Stimulated activated CD8-positive, alpha-beta memory T cell treated with anti-CD3 and anti-CD28 coated beads, Interleukin-7, amount 100 ng/mL, for 24 hours (primary cell): ENCODE measurements around the gene USP14.
"Not testable (repeated sequence)": the region's sequence is repeated elsewhere in the genome, so short reads cannot be mapped to it uniquely, and the experiment has no call there.

Experiments used
- DNase-seq: peaks from one replicate; pipeline ENCODE4 v3.0.0-alpha.2; 2020; ENCODE audit warnings: low read depth

The USP14 gene

DNA sequence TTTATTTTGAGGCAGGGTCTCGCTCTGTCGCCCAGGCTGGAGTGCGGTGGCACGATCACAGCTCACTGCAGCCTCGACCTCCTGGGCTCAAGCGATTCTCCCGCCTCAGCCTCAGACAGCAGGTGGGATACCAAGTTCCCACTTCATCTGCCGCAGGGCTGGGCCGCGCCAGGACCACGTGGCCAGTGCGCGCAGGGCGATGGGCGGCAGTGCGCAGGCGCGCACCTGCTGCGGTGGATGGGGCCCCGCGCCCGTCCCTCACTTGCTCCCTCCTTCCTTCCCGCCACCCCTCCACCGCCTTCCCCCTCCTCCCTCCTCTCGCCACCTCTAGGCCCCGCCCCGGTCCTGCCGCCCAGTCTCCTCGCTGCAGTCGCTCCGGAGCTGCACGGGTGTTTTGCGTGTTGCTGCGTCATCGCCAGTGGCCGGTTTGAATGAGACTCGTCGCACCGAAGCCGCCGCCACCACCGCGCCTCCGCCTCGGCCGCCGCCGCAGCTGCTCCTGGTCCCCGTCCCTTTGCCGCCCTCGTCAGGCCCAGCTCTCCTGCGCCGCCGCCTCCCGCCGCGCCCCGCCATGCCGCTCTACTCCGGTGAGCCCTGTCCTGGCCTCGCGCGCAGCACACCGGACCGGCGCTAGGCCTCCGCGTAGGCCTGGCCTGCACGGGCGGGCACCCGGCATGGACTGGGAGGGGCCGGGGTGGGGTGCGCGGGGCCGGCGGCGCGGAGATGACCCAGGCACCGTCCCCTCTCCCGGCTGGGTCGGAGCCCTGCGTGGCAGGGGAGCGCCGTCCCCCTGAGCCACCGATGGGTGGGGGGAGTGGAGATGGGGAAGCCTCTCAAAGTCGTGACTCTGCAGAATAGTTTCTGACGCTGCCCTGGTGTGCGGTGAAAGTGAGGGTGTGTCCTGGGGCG, at the start of gene USP14:
Gene USP14, plus strand, starts transcription at position 430 of the 909 bp plus-strand sequence. Its CDS starts 142 bp downstream, at position 572.
- DNase-seq: peak; percentile 95

DNA sequence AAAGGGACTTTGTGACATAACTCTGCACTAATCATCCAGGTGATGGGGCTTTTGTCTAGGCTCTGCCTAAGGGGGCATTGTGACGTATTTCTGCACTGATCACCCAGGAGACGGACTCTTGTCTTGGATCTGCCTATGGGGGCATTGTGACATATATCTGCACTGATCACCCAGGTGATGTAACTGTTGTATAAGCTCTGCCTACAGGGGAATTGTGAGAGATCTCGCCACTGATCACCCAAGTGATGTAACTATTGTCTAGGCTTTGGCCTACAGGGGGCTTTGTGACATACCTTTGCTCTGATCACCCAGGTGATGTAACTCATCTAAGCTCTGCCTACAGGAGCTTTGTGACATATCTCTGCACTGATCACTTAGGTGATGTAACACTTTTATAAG, 49.7 kb upstream of the USP14 start:
- DNase-seq: not testable (repeated sequence)

DNA sequence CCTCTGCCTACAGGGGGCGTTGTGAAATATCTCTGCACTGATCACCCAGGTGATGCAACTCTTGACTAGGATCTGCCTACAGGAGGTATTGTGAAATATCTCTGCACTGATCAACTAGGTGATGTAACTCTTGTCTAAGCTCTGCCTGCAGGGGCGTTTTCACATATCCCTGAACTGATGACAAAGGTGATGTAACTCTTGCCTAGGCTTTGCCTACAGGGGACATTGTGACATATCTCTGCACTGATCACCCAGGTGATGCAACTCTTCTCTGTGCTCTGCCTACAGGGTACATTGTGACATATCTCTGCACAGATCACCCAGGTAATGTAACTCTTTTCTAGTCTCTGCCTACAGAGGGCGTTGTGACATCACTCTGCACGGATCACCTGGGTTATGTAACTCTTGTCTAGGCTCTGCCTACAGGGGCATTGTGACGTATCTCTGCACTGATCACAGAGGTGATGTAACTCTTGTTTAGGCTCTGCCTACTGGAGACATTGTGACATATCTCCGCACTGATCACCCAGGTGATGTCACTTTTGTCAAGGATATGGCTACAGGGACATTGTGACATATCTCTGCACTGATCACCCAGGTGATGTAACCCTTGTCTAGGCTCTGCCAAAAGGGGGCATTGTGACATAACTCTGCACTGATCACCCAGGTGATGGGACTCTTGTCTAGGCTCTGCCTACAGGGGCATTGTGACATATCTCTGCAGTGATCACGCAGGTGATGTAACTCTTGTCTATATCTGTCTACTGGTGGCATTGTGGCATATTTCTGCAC, 49.0 kb upstream of the USP14 start:
- not testable (repeated sequence) for DNase-seq

DNA sequence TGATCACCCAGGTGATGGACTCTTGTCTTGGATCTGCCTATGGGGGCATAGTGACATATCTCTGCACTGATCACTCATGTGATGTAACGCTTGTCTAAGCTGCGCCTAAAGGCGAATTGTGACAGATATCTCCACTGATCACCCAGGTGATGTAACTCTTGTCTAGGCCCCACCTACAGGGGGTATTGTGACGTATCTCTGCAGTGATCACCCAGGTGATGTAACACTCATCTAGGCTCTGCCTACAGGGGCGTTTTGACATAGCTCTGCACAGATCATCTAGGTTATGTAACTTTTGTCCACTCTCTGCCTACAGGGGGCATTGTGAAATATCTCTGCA, 48.5 kb upstream of the USP14 start:
- DNase-seq: not testable (repeated sequence)

DNA sequence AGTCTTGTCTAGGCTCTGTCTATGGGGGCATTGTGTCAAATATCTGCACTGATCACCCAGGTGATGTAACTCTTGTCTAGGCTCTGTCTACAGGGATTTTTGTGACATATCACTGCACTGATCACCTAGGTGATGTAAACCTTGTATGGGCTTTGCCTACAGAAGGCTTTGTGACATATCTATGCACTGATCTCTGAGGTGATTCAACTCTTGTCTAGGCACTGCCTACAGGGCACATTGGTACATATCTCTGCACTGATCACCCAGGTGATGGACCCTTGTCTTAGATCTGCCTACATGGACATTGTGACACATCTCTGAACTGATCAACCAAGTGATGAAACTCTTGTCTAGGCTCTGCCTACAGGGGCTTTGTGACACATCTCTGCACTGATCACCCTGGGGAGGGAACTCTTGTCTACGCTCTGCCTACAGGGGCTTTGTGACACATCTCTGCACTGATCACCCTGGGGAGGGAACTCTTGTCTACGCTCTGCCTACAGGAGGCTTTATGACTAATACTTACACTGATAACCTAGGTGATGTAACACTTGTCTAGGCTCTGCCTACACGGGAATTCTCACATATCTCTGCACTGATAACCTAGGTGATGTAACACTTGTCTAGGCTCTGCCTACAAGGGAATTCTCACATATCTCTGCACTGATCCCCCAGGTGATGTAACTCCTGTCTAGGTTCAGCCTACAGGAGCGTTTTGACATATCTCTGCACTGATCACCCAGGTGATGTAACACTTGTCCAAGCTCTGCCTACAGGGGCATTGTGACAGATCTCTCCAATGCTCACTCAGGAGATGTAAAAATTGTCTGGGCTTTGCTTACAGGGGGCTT, 47.8 kb upstream of the USP14 start:
- DNase-seq: not testable (repeated sequence)

DNA sequence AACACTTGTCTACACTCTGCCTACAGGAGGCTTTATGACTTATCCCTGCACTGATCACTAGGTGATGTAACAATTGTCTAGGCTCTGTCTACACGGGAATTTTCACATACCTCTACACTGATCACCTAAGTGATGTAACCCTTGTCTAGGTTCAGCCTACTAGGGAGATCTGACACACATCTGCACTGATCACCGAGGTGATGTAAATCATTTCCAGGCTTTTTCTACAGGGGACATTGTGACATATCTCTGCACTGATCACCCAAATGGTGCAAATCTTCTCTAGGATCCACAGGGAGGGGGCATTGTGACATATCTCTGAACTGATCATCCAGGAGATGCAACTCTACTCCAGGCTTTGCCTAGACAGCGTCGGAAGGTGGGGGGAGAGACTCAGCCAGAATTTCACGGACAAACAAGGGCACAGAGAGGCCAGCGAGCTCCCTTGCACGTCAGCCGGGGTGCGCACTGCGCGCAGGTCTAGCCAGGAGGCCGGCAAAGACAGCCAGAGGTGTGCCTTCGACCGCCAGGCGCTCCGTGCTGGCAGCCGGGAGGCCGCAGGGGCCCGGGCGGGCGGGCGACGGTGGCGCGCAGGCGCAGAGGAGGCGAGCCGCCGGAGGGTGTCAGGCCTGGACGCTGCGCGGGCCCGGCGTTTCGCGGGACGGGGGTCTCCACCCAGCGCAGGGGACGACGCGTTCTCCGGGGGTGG, 46.9 kb upstream of the USP14 start:
- DNase-seq: no peak

- not testable (repeated sequence) for DNase-seq
Observed at GRCh38 chr18:112015-112733, 46.2 kb upstream of the USP14 start.

- DNase-seq: not testable (repeated sequence)
Observed at GRCh38 chr18:120539-121260, 37.7 kb upstream of the USP14 start.

GRCh38 chr18:135045-135444, 23.3 kb upstream of the USP14 start:
- no peak for DNase-seq

DNA sequence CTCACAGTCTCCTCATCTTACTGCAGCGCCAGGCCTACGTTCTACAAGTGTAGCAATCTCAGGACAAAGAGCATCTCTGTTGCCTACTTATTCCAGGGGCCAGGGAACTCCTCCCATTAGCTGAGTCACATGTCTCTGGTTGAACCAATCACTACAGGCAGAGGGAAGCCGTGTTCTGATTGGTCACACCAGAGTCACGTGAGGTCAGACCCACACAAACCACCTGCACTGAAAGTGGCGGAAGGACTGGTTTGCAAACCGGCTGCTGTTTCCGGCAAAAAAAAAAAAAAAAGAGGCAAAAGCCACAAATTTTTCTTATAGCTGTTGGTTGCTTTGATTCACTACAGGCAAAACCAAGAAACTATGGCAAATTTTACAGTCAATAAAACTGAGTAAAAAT, 21.9 kb upstream of the USP14 start:
- no peak for DNase-seq

DNA sequence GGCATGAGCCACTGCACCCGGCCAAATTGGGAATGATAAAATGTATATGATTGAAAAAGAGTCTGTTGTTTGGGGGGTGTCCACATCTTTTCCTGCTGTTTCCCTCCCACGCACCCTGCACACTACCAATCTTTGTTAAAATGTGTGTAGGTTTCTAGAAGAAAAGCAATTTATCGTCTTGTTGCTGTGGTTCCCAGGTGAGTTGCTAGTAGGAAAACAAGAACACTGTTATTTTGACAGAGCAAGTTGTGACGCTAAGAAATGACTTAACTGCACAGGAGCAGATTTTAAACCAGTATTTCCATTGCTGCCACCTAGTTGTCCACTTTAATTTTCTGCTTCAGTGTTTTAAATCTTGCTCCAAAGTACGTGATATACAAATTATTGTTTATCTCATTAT, 21.0 kb upstream of the USP14 start:
- no peak for DNase-seq

DNA sequence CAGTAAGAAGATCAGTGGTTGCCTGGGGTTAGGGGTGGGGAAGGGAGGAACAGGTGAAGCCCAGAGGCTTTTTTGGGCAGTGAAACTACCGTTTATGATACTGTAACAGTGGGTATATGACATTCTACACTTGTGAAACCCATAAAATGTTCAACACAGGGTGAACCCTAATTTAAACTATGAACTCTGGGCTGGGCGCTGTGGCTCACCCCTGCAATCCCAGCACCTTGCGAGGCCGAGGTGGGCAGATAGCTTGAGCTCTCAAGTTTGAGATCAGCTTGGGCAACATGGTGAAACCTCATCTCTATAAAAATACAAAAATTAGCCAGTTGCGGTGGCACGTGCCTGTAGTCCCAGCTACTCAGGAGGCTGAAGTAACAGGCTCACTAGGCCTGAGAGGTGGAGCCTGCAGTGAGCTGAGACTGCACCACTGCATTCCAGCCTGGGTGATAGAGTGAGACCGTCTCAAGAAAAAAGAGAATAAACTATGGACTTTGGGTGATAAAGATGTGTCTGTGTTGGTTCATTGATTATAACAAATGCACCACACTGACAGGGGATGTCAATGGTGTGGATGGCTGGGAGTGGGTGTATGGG, 17.6 kb upstream of the USP14 start:
- DNase-seq: no peak

- DNase-seq: not testable (repeated sequence)
Observed at GRCh38 chr18:142624-143296, 15.6 kb upstream of the USP14 start.

DNA sequence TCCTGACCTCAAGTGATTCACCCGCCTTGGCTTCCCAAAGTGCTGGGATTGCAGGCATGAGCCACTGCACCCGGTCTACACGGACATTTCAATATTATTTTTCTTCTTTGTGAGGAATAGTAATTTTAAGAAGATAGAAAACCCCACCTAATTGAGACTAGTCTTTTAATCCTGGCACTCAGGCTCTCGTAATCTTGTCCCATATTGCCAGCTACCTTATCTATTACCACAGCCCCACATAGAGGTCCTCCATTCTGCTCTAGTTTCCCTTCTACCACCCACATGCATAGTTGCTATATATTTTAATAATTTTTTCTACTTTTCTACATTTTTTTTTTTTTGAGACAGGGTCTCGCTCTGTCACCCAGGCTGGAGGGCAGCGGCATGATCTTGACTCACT, 9.5 kb upstream of the USP14 start:
- no peak for DNase-seq

DNA sequence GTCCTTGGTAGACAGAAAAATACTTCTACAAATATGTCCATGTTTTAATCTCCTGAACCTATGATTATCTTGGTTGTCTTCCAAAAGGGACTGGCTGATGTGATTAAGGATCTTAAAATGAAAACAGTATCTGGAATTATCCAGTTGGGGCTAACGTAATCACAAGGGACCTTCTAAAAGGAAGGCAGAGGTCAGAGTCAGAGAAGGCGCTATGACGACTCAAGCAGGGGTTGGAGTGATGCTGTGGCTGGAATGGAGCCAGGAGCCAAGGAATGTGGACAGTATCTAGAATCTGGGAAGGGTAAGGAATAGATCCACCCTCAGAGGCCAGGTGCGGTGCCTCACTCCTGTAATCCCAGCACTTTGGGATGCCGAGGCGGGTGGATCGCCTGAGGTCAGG, 4.2 kb upstream of the USP14 start:
- DNase-seq: no peak

GRCh38 chr18:155688-156087, 2.7 kb upstream of the USP14 start:
- no peak for DNase-seq

DNA sequence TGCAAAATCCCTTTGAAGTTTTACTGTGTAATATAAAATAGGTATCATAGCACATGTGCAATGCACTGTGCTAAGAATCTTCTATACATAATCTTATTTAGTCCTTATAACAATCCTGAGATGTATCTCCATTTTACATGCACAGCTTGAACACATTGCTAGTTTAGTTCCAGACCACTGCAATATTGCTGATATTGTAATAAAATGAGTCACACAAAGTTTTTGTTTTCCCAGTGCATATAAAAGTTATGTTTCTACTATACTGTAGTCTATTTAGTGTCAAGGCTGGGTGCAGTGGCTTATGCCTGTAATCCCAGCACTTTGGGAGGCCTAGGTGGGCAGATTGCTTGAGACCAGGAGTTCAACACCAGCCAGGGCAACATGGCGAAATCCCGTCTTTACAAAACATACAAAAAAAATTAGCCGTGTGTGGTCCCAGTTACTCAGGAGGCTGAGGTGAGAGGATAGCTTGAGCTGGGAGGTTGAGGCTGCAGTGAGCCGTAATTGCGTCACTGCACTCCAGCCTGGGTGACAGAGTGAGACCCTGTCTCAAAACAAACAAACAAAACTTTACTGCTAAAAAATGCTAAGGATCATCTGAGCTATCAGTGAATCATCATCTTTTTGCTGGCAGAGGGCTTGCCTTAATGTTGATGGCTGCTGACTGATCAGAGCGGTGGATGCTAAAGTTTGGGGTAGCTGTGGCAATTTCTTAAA, 1.7 kb upstream of the USP14 start:
- no peak for DNase-seq

DNA sequence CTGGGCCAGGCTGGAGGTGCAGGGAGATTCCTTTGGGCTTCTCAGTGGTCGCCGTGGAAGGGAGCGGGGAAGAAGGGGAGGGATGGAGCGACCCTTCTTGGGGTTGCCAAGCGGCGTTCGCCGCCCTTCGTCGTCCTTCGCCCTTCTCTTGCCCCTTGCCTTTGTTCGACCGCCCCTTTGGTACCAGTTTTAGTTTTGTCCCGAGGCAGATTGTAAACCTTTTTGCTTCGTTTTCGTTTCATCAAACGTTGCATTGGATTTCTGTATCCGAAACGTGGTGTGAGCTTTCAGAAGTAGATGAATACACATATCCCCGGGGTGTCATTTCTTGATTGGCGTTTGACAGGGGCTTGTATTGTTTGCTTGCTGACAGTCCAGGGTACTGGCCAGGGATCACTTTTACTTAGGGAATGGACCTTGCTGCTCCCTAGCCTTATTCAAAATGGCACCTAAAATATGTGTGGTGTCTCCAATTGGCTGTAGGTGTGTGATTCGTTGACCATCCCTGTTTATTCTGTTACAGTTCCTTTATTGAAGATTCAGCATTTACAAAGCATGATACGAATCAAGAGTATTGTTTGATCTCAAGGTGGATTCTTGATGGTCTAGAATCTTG, 788 bp downstream of the USP14 start:
- DNase-seq: no peak
